ENCODE measurements around the gene GIT1.
A peak's percentile ranks its signal among the peaks of the same experiment; 100 is the strongest.

Gene GIT1

GRCh38 chr17:29625037-29625750 is 35.7 kb upstream of the GIT1 start:
- TF ChIP-seq, protein P1, sequence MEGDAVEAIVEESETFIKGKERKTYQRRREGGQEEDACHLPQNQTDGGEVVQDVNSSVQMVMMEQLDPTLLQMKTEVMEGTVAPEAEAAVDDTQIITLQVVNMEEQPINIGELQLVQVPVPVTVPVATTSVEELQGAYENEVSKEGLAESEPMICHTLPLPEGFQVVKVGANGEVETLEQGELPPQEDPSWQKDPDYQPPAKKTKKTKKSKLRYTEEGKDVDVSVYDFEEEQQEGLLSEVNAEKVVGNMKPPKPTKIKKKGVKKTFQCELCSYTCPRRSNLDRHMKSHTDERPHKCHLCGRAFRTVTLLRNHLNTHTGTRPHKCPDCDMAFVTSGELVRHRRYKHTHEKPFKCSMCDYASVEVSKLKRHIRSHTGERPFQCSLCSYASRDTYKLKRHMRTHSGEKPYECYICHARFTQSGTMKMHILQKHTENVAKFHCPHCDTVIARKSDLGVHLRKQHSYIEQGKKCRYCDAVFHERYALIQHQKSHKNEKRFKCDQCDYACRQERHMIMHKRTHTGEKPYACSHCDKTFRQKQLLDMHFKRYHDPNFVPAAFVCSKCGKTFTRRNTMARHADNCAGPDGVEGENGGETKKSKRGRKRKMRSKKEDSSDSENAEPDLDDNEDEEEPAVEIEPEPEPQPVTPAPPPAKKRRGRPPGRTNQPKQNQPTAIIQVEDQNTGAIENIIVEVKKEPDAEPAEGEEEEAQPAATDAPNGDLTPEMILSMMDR (IDR thresholded peaks at IDR 0.05; ENCODE audit: low read depth, low read length, missing control alignments): peak; percentile 3
- no peak for DNase-seq (ENCODE audit: low read depth)
- H3K4me3 ChIP-seq (ENCODE audit: low read depth, low read length): no peak overlapping the region
- in situ Hi-C loops (cut with HindIII; ENCODE audit: low sequenced_read_pairs): no loop called here

DNA sequence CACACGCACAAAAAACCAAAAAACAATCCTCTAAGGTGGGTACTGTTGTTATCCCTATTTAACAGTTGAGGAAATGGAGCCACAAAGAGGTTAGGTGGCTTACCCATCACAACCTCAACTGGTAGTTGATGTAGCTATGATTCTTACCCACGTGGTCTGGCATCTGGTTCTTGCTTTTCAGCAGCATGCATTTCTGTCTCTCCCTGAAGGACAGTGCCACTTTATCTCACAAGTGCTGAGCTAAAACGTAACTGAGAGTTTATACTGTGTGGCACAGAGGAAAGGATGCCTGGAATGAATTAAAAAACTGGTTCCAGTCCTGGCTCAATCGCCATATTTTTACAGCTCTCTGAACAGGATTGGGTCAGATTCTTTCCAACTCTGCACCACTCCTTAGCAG is 35.1 kb upstream of the GIT1 start:
- in situ Hi-C loops (cut with HindIII; ENCODE audit: low sequenced_read_pairs): no loop called here
- no peak overlapping the region for H3K4me3 ChIP-seq (ENCODE audit: low read depth, low read length)
- DNase-seq (ENCODE audit: low read depth): no peak
- TF ChIP-seq, protein P1 (IDR thresholded peaks at IDR 0.05; ENCODE audit: low read depth, low read length, missing control alignments): no peak

DNA sequence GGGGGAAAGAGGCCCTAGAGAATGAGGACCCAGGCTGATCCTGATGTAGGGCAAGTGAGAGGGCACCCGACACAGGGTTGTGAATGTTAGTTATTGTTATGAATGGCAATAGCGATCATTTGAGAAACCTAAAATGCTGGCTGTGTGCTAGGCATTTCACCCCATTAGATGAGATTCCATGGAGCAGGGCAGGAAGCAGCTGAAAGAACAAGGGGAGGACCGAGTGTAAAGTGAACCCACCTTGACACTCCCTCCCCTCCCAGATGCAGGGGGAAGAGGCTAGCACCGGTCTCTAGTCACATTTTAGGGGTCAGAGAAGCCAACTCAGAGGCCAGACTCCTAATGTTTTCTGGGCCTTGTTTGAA is 33.8 kb upstream of the GIT1 start:
- TF ChIP-seq, protein P1 (IDR thresholded peaks at IDR 0.05; ENCODE audit: low read depth, low read length, missing control alignments): no peak
- peak overlapping the region; percentile 66 for H3K4me3 ChIP-seq (ENCODE audit: low read depth, low read length)
- no peak for DNase-seq (ENCODE audit: low read depth)
- in situ Hi-C loops (cut with HindIII; ENCODE audit: low sequenced_read_pairs): no loop called here

- H3K4me3 ChIP-seq (ENCODE audit: low read depth, low read length): peak within 1 kb of the TSS; percentile 66
- in situ Hi-C loops (cut with HindIII; ENCODE audit: low sequenced_read_pairs): no loop called here
- TF ChIP-seq, protein P1 (IDR thresholded peaks at IDR 0.05; ENCODE audit: low read depth, low read length, missing control alignments): no peak
- DNase-seq (ENCODE audit: low read depth): no peak
Measured at GRCh38 chr17:29622337-29623282, 33.2 kb upstream of the GIT1 start, which contains the start of gene CORO6. Gene CORO6, minus strand, starts transcription at chr17:29622912. Its CDS starts 1,491 bp downstream, at chr17:29621421.

- TF ChIP-seq, protein P1 (IDR thresholded peaks at IDR 0.05; ENCODE audit: low read depth, low read length, missing control alignments): no peak
- DNase-seq (ENCODE audit: low read depth): no peak
- in situ Hi-C loops (cut with HindIII; ENCODE audit: low sequenced_read_pairs): no loop called here
- H3K4me3 ChIP-seq (ENCODE audit: low read depth, low read length): peak overlapping the region; percentile 66
Measured at GRCh38 chr17:29621751-29622194, 32.3 kb upstream of the GIT1 start.

DNA sequence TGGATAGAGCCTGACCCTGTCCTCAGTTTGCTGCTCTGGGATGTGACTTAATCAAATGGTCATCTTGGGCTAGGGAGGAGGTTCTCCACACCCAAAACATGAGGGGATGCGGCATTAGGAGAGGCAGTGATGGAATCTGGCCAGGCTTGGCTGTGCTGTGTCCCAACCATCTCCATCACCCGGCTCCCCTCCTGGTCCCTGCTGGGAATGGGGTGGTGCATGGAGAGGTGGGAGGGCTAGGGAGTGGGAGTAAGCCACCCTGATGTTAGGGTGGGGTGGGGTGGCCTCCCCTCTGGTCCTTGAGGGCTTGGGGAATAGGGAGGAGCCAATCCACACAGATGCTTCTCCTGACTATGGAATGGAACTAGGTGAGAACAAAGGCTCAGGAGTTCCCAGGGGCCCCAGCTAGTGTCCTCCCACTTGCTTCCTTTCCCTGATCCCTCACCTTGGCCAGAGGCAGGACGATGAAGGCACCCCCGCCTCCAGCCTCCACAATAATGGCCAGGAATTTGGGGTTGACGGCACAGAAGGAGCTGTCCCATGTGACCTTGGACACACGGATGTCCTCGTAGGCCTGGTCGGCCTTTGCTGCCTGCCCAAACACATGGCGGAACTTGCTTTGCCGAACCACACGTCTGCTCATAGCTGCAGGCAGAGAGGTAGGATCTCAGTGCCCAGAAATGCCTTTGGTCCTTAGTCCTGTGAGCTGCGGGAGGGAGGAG is 31.5 kb upstream of the GIT1 start:
- in situ Hi-C loops (cut with HindIII; ENCODE audit: low sequenced_read_pairs): no loop called here

More for the DNA sequence above, 31.5 kb upstream of the GIT1 start:
- no peak overlapping the region for H3K4me3 ChIP-seq (ENCODE audit: low read depth, low read length)
- TF ChIP-seq, protein P1 (IDR thresholded peaks at IDR 0.05; ENCODE audit: low read depth, low read length, missing control alignments): no peak
- no peak for DNase-seq (ENCODE audit: low read depth)
